ENCODE results near the gene ATP6V1F. TPM values are rescaled to one million over a fixed set of nuclear protein-coding genes. Genes with fewer than 3 reads are reported as not detected.

The ATP6V1F gene
- total RNA-seq, 1 donor from 2014 or later: 61.4 TPM

GRCh38 chr7:128867842-128868623 is 5.4 kb downstream of the ATP6V1F start:
- no peaks in the 10 kb centered on the region for H3K9me3 Mint-ChIP-seq
- peaks cover 31% of the 10 kb centered on the region for H4K20me1 ChIP-seq (ENCODE audit: low read depth)
- H3K4me1 ChIP-seq: peaks cover 16% of the 10 kb centered on the region
- peaks cover 12% of the 10 kb centered on the region for H3K79me2 ChIP-seq (ENCODE audit: low read depth)
- DNase-seq (ENCODE audit: low spot score): no peak
- H3K4me2 ChIP-seq: peak overlapping the region; percentile 99
- no peak overlapping the region for H2AFZ ChIP-seq (replicated peaks)
- peaks cover 8% of the 10 kb centered on the region for H3K36me3 Mint-ChIP-seq
- H3K4me3 Mint-ChIP-seq: peak overlapping the region; percentile 78
- H3K27ac ChIP-seq: no peak overlapping the region
- no peak overlapping the region for H3K9ac ChIP-seq
- TF ChIP-seq CTCF (IDR thresholded peaks at IDR 0.05): no peak
- TF ChIP-seq EZH2 (IDR thresholded peaks at IDR 0.05): no peak
- TF ChIP-seq EZH2phosphoT487 (IDR thresholded peaks at IDR 0.05): no peak
- no peaks in the 10 kb centered on the region for H3K36me3 ChIP-seq
- peaks cover 21% of the 10 kb centered on the region for H3K27me3 Mint-ChIP-seq (ENCODE audit: insufficient read depth, low read depth)
- H3K4me1 Mint-ChIP-seq: peaks cover 26% of the 10 kb centered on the region
- peaks cover 30% of the 10 kb centered on the region for H3F3A ChIP-seq (ENCODE audit: low read depth)
- H3K27ac Mint-ChIP-seq: no peak overlapping the region
- peaks cover 58% of the 10 kb centered on the region for H3K27me3 ChIP-seq
- no peaks in the 10 kb centered on the region for H3K9me3 ChIP-seq (ENCODE audit: low read depth)
- H3K4me3 ChIP-seq: no peak overlapping the region

GRCh38 chr7:128868624-128869137 is 6.0 kb downstream of the ATP6V1F start:
- peaks cover 6% of the 10 kb centered on the region for H3K79me2 ChIP-seq (ENCODE audit: low read depth)
- H3K9ac ChIP-seq: no peak overlapping the region
- TF ChIP-seq CTCF (IDR thresholded peaks at IDR 0.05) (no peak), EZH2 (IDR thresholded peaks at IDR 0.05) (no peak), EZH2phosphoT487 (IDR thresholded peaks at IDR 0.05) (no peak)
- no peaks in the 10 kb centered on the region for H3K9me3 ChIP-seq (ENCODE audit: low read depth)
- DNase-seq (ENCODE audit: low spot score): no peak
- H3F3A ChIP-seq (ENCODE audit: low read depth): peaks cover 30% of the 10 kb centered on the region
- Mint-ChIP-seq H3K4me1 (peaks cover 24% of the 10 kb centered on the region), H3K36me3 (peaks cover 8% of the 10 kb centered on the region), H3K27me3 (ENCODE audit: insufficient read depth, low read depth) (peaks cover 21% of the 10 kb centered on the region), H3K9me3 (no peaks in the 10 kb centered on the region), H3K27ac (no peak overlapping the region), H3K4me3 (peak overlapping the region; percentile 78)
- H4K20me1 ChIP-seq (ENCODE audit: low read depth): peaks cover 25% of the 10 kb centered on the region
- peak overlapping the region; percentile 99 for H3K4me2 ChIP-seq
- H3K4me3 ChIP-seq: peak overlapping the region; percentile 82
- no peaks in the 10 kb centered on the region for H3K36me3 ChIP-seq
- peaks cover 14% of the 10 kb centered on the region for H3K4me1 ChIP-seq
- peaks cover 58% of the 10 kb centered on the region for H3K27me3 ChIP-seq
- no peak overlapping the region for H2AFZ ChIP-seq (replicated peaks)
- H3K27ac ChIP-seq: no peak overlapping the region

GRCh38 chr7:128869138-128869943 is 6.7 kb downstream of the ATP6V1F start:
- DNase-seq (ENCODE audit: low spot score): peak; percentile 88
- Histone ChIP-seq H3K4me1 (peaks cover 11% of the 10 kb centered on the region), H3F3A (ENCODE audit: low read depth) (peaks cover 30% of the 10 kb centered on the region), H3K4me2 (peak overlapping the region; percentile 99), H3K27ac (no peak overlapping the region), H3K79me2 (ENCODE audit: low read depth) (no peaks in the 10 kb centered on the region), H3K27me3 (peaks cover 58% of the 10 kb centered on the region), H3K9ac (peak overlapping the region; percentile 43), H4K20me1 (ENCODE audit: low read depth) (peaks cover 20% of the 10 kb centered on the region), H3K36me3 (no peaks in the 10 kb centered on the region), H2AFZ (replicated peaks) (peak overlapping the region; percentile 87), H3K4me3 (peak overlapping the region; percentile 82), H3K9me3 (ENCODE audit: low read depth) (no peaks in the 10 kb centered on the region)
- Mint-ChIP-seq H3K27me3 (ENCODE audit: insufficient read depth, low read depth) (peaks cover 21% of the 10 kb centered on the region), H3K4me1 (peaks cover 21% of the 10 kb centered on the region), H3K36me3 (peaks cover 8% of the 10 kb centered on the region), H3K9me3 (no peaks in the 10 kb centered on the region), H3K27ac (no peak overlapping the region), H3K4me3 (peak overlapping the region; percentile 78)
- TF ChIP-seq EZH2 (IDR thresholded peaks at IDR 0.05) (peak; percentile 70), CTCF (IDR thresholded peaks at IDR 0.05) (peak; percentile 8), EZH2phosphoT487 (IDR thresholded peaks at IDR 0.05) (no peak)
